ENCODE data around the gene CASP6.

The CASP6 gene

GRCh38 chr4:109672169-109672930 lies 30.9 kb downstream of the CASP6 start:
- TF ChIP-seq CTCF (conservative IDR thresholded peaks at IDR 0.05; ENCODE audit: low read depth, low read length): no peak
- H3K4me3 ChIP-seq (ENCODE audit: low read length): no peak overlapping the region
- DNase-seq (ENCODE audit: low read depth): no peak

- no peak for TF ChIP-seq CTCF (conservative IDR thresholded peaks at IDR 0.05; ENCODE audit: low read depth, low read length)
- H3K4me3 ChIP-seq (ENCODE audit: low read length): no peak overlapping the region
- no peak for DNase-seq (ENCODE audit: low read depth)
Observed at GRCh38 chr4:109671350-109671749, 31.9 kb downstream of the CASP6 start.

- H3K4me3 ChIP-seq (ENCODE audit: low read length): no peak overlapping the region
- no peak for DNase-seq (ENCODE audit: low read depth)
- no peak for TF ChIP-seq CTCF (conservative IDR thresholded peaks at IDR 0.05; ENCODE audit: low read depth, low read length)
Observed at GRCh38 chr4:109665783-109666485, 37.3 kb downstream of the CASP6 start.

- no peak overlapping the region for H3K4me3 ChIP-seq (ENCODE audit: low read length)
- no peak for DNase-seq (ENCODE audit: low read depth)
- TF ChIP-seq CTCF (conservative IDR thresholded peaks at IDR 0.05; ENCODE audit: low read depth, low read length): no peak
Observed at GRCh38 chr4:109662771-109663170, 40.5 kb downstream of the CASP6 start.

- H3K4me3 ChIP-seq (ENCODE audit: low read length): no peak overlapping the region
- no peak for DNase-seq (ENCODE audit: low read depth)
- TF ChIP-seq CTCF (conservative IDR thresholded peaks at IDR 0.05; ENCODE audit: low read depth, low read length): no peak
Observed at GRCh38 chr4:109662116-109662515, 41.1 kb downstream of the CASP6 start.

- no peak for DNase-seq (ENCODE audit: low read depth)
- no peak overlapping the region for H3K4me3 ChIP-seq (ENCODE audit: low read length)
- TF ChIP-seq CTCF (conservative IDR thresholded peaks at IDR 0.05; ENCODE audit: low read depth, low read length): no peak
Observed at GRCh38 chr4:109658871-109659410, 44.3 kb downstream of the CASP6 start.
